NB4 (cell line): ENCODE results near the gene MYCL.

Experiments used
- CTCF ChIP-seq: IDR thresholded peaks from one replicate; pipeline ENCODE4 v1.5.1; 2012; ENCODE audit warnings: low read depth, low read length
- MYC ChIP-seq: IDR thresholded peaks from 2 replicates; pipeline ENCODE4 v1.6.1; 2011; ENCODE audit warnings: low read depth, low read length
- POLR2A ChIP-seq: IDR thresholded peaks from 2 replicates; pipeline ENCODE4 v1.6.1; 2011; ENCODE audit warnings: mild to moderate bottlenecking; ENCODE audit not compliant: insufficient read length; ENCODE audit errors: extremely low read depth

DNA sequence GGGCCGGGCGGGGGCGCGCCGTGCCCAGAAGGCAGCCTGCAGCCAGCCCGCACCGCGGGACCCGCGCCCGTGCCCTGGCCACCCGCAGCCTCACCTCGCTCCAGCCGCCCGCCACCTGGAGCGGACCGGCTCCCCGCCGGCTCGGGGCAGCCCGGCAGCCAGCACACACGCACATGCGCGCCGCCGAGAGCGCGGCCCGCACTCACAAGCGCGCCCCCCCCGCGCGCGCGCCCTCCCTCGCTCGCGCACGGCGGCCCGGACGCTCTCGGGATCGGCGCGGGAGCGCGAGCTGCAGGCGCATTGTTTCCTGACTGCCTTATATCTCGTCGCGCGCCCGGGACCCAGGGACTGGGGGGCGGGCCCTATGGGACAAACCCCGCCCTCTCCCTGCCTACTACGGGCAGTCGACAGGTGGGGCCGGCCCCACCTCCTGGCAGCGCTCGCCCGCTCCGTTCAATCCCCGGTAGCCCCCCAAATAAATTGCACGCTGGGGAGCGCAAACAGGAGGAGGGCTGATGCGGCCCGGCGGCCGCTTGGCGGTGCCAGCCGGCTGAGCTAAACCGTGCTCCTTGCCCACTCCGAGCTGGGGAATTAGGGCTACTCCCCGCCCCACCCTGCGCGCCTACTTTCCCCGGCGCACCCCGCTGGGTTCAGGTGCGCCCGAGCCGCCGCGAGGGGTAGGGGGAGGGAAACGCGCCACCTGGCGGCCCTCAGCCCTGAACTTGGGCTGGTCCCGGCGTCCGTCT lies at the start of gene MYCL:
- TF ChIP-seq CTCF, result peak; percentile 40
- TF ChIP-seq POLR2A, result no peak
- no peak for TF ChIP-seq MYC
